Smooth muscle cell (in vitro differentiated cells): Measurements from ENCODE around the gene KLRC3. TPM values are rescaled to one million over a fixed set of nuclear protein-coding genes. Genes with fewer than 3 reads are reported as not detected.
"Not testable (repeated sequence)": the region's sequence is repeated elsewhere in the genome, so short reads cannot be mapped to it uniquely, and the experiment has no call there.

ENCODE experiments used
- DNase-seq: peaks from one replicate; lab custom pipeline; 2025; ENCODE audit not compliant: unreplicated experiment; lab: John Stamatoyannopoulos, UW
- H2AFZ ChIP-seq: fragments of 200-600 bp; sonication (generic); 2 replicates; pipeline ENCODE4 v1.6.0; 2016; ENCODE audit warnings: antibody characterized with exemption, low read depth, mild to moderate bottlenecking
- H3F3A ChIP-seq: fragments of 200-600 bp; sonication (generic); 2 replicates; pipeline ENCODE4 v1.6.0; 2017; ENCODE audit warnings: antibody characterized with exemption, low read depth
- H3K27ac ChIP-seq: fragments of 200-600 bp; sonication (generic); 2 replicates; pipeline ENCODE4 v1.5.1; 2016; ENCODE audit warnings: low read depth, mild to moderate bottlenecking
- H3K27me3 ChIP-seq: fragments of 200-600 bp; sonication (generic); 2 replicates; pipeline ENCODE4 v1.6.1; 2016; ENCODE audit warnings: low read depth, mild to moderate bottlenecking
- H3K36me3 ChIP-seq: fragments of 200-600 bp; sonication (generic); 2 replicates; pipeline ENCODE4 v1.5.1; 2016; ENCODE audit warnings: low read depth
- H3K4me1 ChIP-seq: fragments of 200-600 bp; sonication (generic); 2 replicates; pipeline ENCODE4 v1.5.1; 2016; ENCODE audit warnings: low read depth
- H3K4me2 ChIP-seq: fragments of 200-600 bp; sonication (generic); 2 replicates; pipeline ENCODE4 v1.6.0; 2016; ENCODE audit warnings: mild to moderate bottlenecking
- H3K4me3 ChIP-seq: fragments of 200-600 bp; sonication (generic); 2 replicates; pipeline ENCODE4 v1.5.1; 2016; ENCODE audit warnings: mild to moderate bottlenecking
- H3K79me2 ChIP-seq: fragments of 200-600 bp; sonication (generic); 2 replicates; pipeline ENCODE4 v1.6.0; 2016; ENCODE audit warnings: low read depth, mild to moderate bottlenecking
- H3K9ac ChIP-seq: fragments of 200-600 bp; sonication (generic); 2 replicates; pipeline ENCODE4 v1.6.0; 2016; ENCODE audit warnings: low read depth
- H3K9me3 ChIP-seq: fragments of 200-600 bp; sonication (generic); replicated peaks from 2 replicates; pipeline ENCODE4 v1.5.1; 2016; ENCODE audit warnings: low read depth
- H4K20me1 ChIP-seq: fragments of 200-600 bp; sonication (generic); 2 replicates; pipeline ENCODE4 v1.6.0; 2016; ENCODE audit warnings: low read depth
- WGBS: methylation state at CpG from one replicate; pipeline ENCODE4 v1.1.7; 2016; ENCODE audit warnings: low lambda C conversion rate; 5-methylcytosine and 5-hydroxymethylcytosine counted together
- polyA plus RNA-seq: library from polyadenylated mRNA; unstranded; fragments of >200 nt; fragmentation: Nextera tagmentation; extraction: Ambion mirVana; gene quantifications from 2 replicates; pipeline ENCODE4 v1.2.1, GENCODE V29; 2016
- total RNA-seq: library from RNA; depleted of rRNA; stranded (reverse); fragments of >200 nt; gene quantifications from 2 replicates; pipeline ENCODE4 v1.2.3, GENCODE V29; 2014
- TF ChIP-seq, protein P1 (sequence below): fragments of 200-600 bp; sonication (generic); IDR thresholded peaks from 2 replicates; pipeline ENCODE4 v1.5.1; 2017; ENCODE audit warnings: borderline replicate concordance, mild to moderate bottlenecking, antibody characterized with exemption; ENCODE audit not compliant: insufficient read depth, poor library complexity, severe bottlenecking

KLRC3 gene
- total and polyA plus RNA-seq, 2 experiments from 2014 or later: not detected

DNA sequence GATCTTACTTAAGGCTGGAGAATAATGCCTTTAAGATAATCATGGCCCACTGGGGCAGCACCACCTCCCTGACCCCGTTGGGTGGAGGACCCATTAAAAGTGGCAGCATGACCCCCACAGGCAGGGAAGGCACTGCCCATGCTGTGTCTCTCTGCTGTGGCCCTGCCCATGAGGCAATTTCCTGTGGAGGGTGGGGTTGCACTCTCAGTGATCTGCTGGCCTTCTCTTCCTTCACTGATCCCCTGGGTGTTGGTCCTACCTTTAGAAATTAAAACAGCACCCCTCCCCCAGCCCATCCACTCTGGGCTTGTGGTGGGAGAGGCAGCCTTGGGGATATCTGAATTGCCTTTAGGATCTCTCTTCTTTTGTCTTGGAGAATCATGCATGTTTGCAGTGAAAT is 47.8 kb downstream of the KLRC3 start:
- H3K79me2 ChIP-seq: no peaks in the 10 kb centered on the region
- no peak overlapping the region for H3K9ac ChIP-seq
- no peaks in the 10 kb centered on the region for H3K27me3 ChIP-seq
- no peaks in the 10 kb centered on the region for H3K4me1 ChIP-seq
- H3K27ac ChIP-seq: no peak overlapping the region
- TF ChIP-seq, protein P1, sequence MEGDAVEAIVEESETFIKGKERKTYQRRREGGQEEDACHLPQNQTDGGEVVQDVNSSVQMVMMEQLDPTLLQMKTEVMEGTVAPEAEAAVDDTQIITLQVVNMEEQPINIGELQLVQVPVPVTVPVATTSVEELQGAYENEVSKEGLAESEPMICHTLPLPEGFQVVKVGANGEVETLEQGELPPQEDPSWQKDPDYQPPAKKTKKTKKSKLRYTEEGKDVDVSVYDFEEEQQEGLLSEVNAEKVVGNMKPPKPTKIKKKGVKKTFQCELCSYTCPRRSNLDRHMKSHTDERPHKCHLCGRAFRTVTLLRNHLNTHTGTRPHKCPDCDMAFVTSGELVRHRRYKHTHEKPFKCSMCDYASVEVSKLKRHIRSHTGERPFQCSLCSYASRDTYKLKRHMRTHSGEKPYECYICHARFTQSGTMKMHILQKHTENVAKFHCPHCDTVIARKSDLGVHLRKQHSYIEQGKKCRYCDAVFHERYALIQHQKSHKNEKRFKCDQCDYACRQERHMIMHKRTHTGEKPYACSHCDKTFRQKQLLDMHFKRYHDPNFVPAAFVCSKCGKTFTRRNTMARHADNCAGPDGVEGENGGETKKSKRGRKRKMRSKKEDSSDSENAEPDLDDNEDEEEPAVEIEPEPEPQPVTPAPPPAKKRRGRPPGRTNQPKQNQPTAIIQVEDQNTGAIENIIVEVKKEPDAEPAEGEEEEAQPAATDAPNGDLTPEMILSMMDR: no peak
- H3K4me2 ChIP-seq: no peak overlapping the region
- no peaks in the 10 kb centered on the region for H3K36me3 ChIP-seq
- H4K20me1 ChIP-seq: no peaks in the 10 kb centered on the region
- WGBS: 82% methylated on average over 1 of the region's 1 CpG
- no peaks in the 10 kb centered on the region for H3K9me3 ChIP-seq
- DNase-seq: no peak
- H2AFZ ChIP-seq: no peak overlapping the region
- H3F3A ChIP-seq: no peaks in the 10 kb centered on the region
- no peak overlapping the region for H3K4me3 ChIP-seq

DNA sequence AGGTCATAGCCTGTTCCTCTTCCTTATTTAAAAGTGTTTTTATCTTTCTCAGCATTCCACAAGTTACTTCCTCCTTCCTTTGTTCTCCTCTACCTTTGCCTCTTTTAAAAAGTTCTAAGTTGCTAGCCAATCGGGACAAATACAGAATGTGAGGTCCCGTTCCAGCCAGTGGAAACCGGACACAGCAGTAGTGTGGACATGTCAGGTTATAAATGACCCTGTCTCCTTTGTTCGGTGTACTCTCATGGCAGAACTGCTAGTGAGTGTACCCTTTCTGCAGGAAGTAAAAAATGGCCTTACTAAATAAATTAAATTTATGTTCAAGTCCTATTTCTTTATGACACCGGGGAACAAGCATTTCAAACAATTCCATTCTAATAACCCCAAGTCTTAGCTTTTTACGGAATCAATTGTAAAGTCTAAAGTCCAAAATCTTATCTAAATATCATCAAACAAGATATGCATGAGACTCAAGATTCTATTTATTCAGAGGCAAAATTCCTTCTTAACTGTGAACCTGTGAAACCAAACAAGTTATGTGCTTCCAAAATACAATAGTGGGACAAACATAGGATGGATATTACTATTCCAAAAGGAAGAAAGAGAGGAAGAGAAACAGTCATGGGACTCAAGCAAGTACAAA is 48.4 kb downstream of the KLRC3 start:
- not testable (repeated sequence) for H2AFZ ChIP-seq, H3K4me2 ChIP-seq, H3K79me2 ChIP-seq, H3K4me1 ChIP-seq, H3K9ac ChIP-seq, H3K9me3 ChIP-seq, DNase-seq, H4K20me1 ChIP-seq, H3F3A ChIP-seq, H3K27ac ChIP-seq, H3K27me3 ChIP-seq, H3K36me3 ChIP-seq, H3K4me3 ChIP-seq
- 97% methylated on average over 6 of the region's 6 CpGs for WGBS

- TF ChIP-seq, protein P1: no peak
- no peak overlapping the region for H3K27ac ChIP-seq
- DNase-seq: no peak
- no peaks in the 10 kb centered on the region for H3K27me3 ChIP-seq
- no peak overlapping the region for H2AFZ ChIP-seq
- no peak overlapping the region for H3K9ac ChIP-seq
- no peak overlapping the region for H3K4me3 ChIP-seq
- H4K20me1 ChIP-seq: no peaks in the 10 kb centered on the region
- 94% methylated on average over 8 of the region's 8 CpGs for WGBS
- H3F3A ChIP-seq: no peaks in the 10 kb centered on the region
- H3K9me3 ChIP-seq: no peaks in the 10 kb centered on the region
- H3K4me1 ChIP-seq: peaks cover 10% of the 10 kb centered on the region
- H3K4me2 ChIP-seq: no peak overlapping the region
- H3K79me2 ChIP-seq: no peaks in the 10 kb centered on the region
- H3K36me3 ChIP-seq: no peaks in the 10 kb centered on the region
These were observed 50.6 kb downstream of the KLRC3 start for GRCh38 chr12:10369557-10370415.

DNA sequence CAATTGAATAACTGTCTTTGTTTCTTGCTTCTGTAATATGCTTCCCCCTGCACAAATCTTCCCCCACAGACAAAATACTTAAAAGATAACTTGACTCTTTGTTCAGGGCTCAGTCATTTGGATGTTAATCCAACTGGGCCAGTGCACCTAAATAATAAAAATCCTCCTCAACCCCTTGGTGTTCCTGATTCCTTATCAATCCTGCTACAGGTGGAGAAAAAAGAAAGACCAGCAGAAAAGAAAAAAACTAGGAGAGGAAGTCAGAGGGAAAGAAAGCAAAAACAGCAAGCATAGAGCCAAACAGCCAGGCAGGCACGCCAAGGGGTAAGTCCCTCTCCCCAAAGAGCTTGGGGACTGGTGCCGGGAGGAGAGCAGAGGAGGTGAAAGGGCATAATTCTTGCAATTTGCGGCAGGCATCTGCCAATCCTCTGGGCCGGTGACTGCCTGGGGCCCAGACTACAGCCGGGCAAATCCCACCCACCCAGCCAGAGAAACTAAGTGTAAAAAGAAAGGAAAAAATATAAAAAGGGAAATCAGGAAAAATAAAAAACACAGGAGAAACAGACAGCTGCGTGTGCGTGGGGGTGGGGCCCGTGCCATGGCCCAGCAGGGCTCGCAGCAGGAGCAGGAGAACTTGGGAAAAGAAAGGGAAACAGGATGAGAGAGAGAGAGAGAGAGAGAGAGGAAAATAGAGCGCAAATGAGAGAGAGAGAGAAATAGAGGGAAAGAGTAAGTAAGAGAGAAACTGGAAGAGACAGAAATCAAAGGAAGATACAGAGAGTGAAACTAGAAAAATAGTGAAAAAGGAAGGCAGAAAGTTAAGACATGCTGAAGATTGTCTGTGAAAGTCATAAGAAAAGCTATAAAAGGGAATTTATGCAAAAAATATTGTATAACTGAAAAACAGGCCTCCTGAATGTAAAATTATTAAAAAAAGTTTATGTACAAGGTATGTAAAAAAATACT is 51.9 kb downstream of the KLRC3 start:
- H2AFZ ChIP-seq: no peak overlapping the region
- no peak for DNase-seq
- H3K36me3 ChIP-seq: no peaks in the 10 kb centered on the region
- H4K20me1 ChIP-seq: no peaks in the 10 kb centered on the region
- H3K27ac ChIP-seq: no peak overlapping the region
- peaks cover 2% of the 10 kb centered on the region for H3F3A ChIP-seq
- no peak overlapping the region for H3K9ac ChIP-seq
- TF ChIP-seq, protein P1: no peak
- no peak overlapping the region for H3K4me2 ChIP-seq
- H3K9me3 ChIP-seq: no peaks in the 10 kb centered on the region
- no peaks in the 10 kb centered on the region for H3K79me2 ChIP-seq
- H3K4me1 ChIP-seq: peaks cover 18% of the 10 kb centered on the region
- WGBS: 96% methylated on average over 10 of the region's 10 CpGs
- H3K27me3 ChIP-seq: no peaks in the 10 kb centered on the region
- H3K4me3 ChIP-seq: no peak overlapping the region

DNA sequence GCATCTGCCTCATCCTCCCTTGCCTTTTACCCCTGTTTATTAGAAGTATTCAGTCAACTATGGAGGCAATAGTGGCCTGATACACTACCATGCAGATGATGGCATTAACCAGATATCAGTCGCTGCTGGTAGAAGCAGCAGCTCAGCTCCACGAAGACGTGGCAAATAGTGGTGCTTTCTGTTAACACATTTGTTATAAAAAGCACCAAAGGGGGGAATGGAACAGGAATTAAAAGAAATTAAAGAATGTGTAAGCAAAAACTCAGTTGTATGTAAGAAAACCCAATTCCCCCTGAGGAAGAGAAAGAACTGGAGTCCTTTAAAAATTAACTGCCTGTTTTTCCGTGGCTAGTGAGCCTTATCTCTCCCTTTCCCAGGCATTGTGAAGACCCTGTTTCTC is 52.7 kb downstream of the KLRC3 start:
- H3K9ac ChIP-seq, H3K27me3 ChIP-seq, H3K4me3 ChIP-seq, H2AFZ ChIP-seq, H3K4me2 ChIP-seq, H4K20me1 ChIP-seq, H3K9me3 ChIP-seq, H3K27ac ChIP-seq, H3K79me2 ChIP-seq, H3F3A ChIP-seq, H3K36me3 ChIP-seq, DNase-seq: not testable (repeated sequence)
- H3K4me1 ChIP-seq: peaks cover 23% of the 10 kb centered on the region
- 72% methylated on average over 4 of the region's 4 CpGs for WGBS
